C4-2B (cell line): ENCODE data around the gene CEACAM20.

ENCODE experiments used
- CTCF ChIP-seq: fragments of 450-650 bp; conservative IDR thresholded peaks from 2 replicates; pipeline ENCODE4 v1.5.1; 2017; ENCODE audit warnings: mild to moderate bottlenecking
- ZFX ChIP-seq: fragments of 450-650 bp; IDR thresholded peaks from 2 replicates; pipeline ENCODE4 v1.6.1; 2017

GRCh38 chr19:44567745-44568144, 38.3 kb upstream of the CEACAM20 start:
- TF ChIP-seq CTCF = no peak
- no peak for TF ChIP-seq ZFX
